ENCODE measurements around the gene SH2D4B. TPM values are rescaled to one million over a fixed set of nuclear protein-coding genes. Genes with fewer than 3 reads are reported as not detected.

SH2D4B gene
- total RNA-seq, 1 experiment from 2014 or later: 0.07 TPM

DNA sequence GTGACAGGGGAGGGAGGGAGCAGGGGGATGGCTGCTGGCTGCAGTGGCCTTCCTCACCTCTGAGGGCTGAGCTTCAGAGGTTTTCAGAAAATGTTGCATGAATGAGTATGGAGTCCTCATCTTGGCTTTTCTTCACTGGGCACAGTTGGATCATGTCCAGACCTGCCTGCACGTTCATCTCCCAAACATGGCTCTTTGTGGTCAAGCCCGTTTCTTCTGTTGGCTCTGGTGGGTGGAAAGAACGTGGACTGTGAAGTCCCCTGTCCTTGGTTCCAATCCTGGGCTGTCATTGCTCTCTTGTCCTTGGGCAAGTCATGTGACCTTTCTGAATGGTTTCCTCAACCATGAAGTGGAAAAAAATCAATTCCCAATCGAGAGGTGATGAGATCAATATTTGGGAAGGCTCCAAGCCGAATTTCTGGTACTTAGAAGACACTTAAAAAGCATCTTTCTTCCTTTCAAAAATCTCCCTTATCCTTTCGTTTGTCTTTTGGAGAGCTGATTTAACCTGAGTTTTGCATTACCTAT is 49.1 kb upstream of the SH2D4B start:
- H3T11ph ChIP-seq (ENCODE audit: low read length): no peak overlapping the region
- WGBS (ENCODE audit: extremely low coverage, insufficient read length, low lambda C conversion rate): no CpG with 5 or more reads among the region's 6 CpGs
- H3K4ac ChIP-seq (ENCODE audit: low read depth, low read length): no peak overlapping the region
- Mint-ChIP-seq H3K4me3 (no peak overlapping the region), H3K27ac (peak overlapping the region in 1 of 3 experiments; percentile 26; a peak in 1 of 7 replicates), H3K9me3 (no peaks in the 10 kb centered on the region), H3K27me3 (ENCODE audit: low read depth) (no peaks in the 10 kb centered on the region), H3K4me1 (peaks cover 33 to 40% of the 10 kb centered on the region in 2 experiments), H3K36me3 (ENCODE audit: insufficient read depth in 1 of 3, low read depth in 3 of 3) (peaks cover 16 to 28% (median 19%) of the 10 kb centered on the region in 3 experiments)
- no peak overlapping the region for H2AK5ac ChIP-seq (ENCODE audit: insufficient read length, low read length)
- no peak overlapping the region for H4K8ac ChIP-seq (replicated peaks; ENCODE audit: insufficient read length, low read depth, low read length)
- no peak overlapping the region for H2BK20ac ChIP-seq (ENCODE audit: low read depth, low read length, poor library complexity, severe bottlenecking)
- no peak overlapping the region for H3K56ac ChIP-seq (ENCODE audit: insufficient read length, low read depth, low read length)
- H4K20me1 ChIP-seq (ENCODE audit: control insufficient read depth, insufficient read depth, insufficient read length): no peaks in the 10 kb centered on the region
- no peak overlapping the region for H2BK12ac ChIP-seq (ENCODE audit: insufficient read length, low read depth, low read length)
- no peak overlapping the region for H3K27ac ChIP-seq (ENCODE audit: insufficient read length, low read depth, low read length)
- H3K9ac ChIP-seq (ENCODE audit: extremely low read depth, insufficient read length, low read length): no peak overlapping the region
- H2AFZ ChIP-seq (ENCODE audit: low read length): no peak overlapping the region
- no peak overlapping the region for H3K23ac ChIP-seq (ENCODE audit: insufficient read length, low read depth, low read length)
- peaks cover 14% of the 10 kb centered on the region; the same call in 1 of the 2 replicates for H3K79me2 ChIP-seq (ENCODE audit: insufficient read depth, low read length)
- H3K18ac ChIP-seq (ENCODE audit: insufficient read length, low read depth, low read length): no peak overlapping the region
- H3K79me1 ChIP-seq (ENCODE audit: insufficient read depth, low read depth, low read length, poor library complexity, severe bottlenecking): peaks cover 3% of the 10 kb centered on the region
- H2BK15ac ChIP-seq (ENCODE audit: low read depth, low read length): no peak overlapping the region
- H4K5ac ChIP-seq (ENCODE audit: insufficient read length, low read depth, low read length): no peak overlapping the region
- DNase-seq: no peak
- H3K14ac ChIP-seq (ENCODE audit: insufficient read depth, low read length): no peak overlapping the region
- H3K4me2 ChIP-seq (ENCODE audit: insufficient read depth, insufficient read length, low read length): no peak overlapping the region
- no peaks in the 10 kb centered on the region for H3K23me2 ChIP-seq (ENCODE audit: insufficient read length, low read depth, low read length, poor library complexity, severe bottlenecking)
- no peak overlapping the region for H2BK120ac ChIP-seq (ENCODE audit: low read depth, low read length, poor library complexity, severe bottlenecking)
- H3K27me3 ChIP-seq (ENCODE audit: insufficient read depth, low read length): no peaks in the 10 kb centered on the region
- H3K4me1 ChIP-seq (ENCODE audit: insufficient read depth, low read length): peaks cover 6% of the 10 kb centered on the region; the same call in 1 of the 2 replicates
- H3K9me3 ChIP-seq (ENCODE audit: control insufficient read depth, low read depth, low read length): no peaks in the 10 kb centered on the region
- TF ChIP-seq CTCF (conservative IDR thresholded peaks at IDR 0.05): no peak
- no peak overlapping the region for H4K91ac ChIP-seq (ENCODE audit: insufficient read length, low read depth, low read length)
- H2BK5ac ChIP-seq (ENCODE audit: insufficient read length, low read length): no peak overlapping the region
